GM18498 (cell line): ENCODE data around the gene UBE2E3.

Experiments
- ATAC-seq: cut with Tn5 transposase; IDR thresholded peaks from one replicate; pipeline ENCODE4 v1.9.1; 2021; ENCODE audit warnings: mild to moderate bottlenecking, moderate library complexity; ENCODE audit not compliant: unreplicated experiment

The UBE2E3 gene

DNA sequence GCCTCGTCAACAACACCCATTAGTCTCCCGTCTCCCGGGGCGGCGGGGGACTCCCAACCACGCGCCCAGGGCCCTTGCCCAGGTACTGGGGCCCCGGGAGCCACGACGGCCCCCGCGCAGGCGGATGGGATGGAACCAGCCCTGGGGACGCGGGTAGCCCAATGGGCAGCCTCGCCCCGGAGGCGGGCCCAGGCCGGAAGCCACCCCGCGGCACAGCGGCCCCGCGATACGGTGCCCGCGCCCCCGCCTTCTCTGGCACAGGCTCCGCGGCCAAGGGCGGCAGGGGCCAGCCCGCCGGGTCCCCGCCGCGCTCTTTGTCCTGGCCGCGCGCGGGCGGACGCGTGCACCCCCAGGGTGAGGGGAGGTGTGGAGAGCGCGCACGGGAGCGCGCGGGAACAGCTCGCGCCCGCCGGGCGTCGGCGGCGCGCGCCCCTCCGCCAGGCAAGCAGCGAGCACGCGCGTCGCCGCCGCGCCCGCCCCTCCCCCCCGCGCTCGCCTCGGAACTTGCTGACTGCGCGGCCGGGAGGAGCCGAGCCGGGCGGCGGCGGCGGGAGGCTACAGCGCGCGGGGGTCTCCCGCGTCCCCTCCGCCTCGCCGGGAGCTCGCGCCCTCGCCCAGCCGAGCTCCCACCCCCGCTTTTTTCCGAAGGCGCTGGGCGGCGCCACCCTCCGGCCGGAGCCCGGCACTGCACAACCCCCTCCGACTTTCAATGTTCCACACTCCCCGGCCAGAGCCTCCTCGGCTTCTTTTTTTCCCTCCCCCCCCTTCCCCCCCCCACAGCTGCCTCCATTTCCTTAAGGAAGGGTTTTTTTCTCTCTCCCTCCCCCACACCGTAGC, at the start of gene UBE2E3:
TSS of gene UBE2E3 (plus strand) at position 500 of the 837 bp plus-strand sequence. CDS start 1,438 bp downstream, outside the sequence.
- ATAC-seq, result peak; percentile 85

DNA sequence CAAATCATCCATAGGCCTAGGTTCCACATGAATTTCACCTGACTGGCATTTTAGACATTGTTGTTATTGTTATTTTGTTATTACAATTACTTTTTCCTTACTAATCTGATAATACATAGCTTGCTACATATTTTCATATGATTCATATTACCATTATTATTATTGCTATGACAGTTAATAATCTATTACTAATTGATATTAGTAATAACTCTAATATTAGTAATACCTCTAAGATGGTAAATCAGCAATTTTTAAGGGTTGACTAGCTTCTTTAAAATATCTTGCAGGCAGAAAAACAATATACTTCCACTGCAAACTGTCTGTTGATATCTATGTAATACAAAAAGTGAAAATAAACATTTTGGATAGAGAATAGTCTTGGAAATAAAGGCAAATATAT, 48.6 kb upstream of the UBE2E3 start:
- ATAC-seq, result no peak

DNA sequence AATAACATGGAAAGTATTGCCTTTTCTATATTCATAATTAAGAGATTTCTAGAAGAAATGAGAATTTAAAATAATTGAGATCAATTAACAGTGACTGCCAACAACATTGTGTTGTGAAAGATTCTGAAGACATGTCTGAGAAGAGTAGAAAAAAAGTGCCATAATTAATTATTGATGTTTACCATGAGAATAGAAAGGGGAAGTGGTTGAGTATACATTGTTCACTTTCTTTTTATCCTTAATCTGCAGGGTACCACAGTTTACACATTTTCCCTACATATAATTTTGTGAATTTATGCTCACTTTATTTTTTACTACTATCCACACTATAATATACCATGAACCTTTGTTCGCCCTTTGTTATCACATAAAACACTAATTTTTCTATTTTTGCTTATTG, 47.1 kb upstream of the UBE2E3 start:
- peak; percentile 69 for ATAC-seq

DNA sequence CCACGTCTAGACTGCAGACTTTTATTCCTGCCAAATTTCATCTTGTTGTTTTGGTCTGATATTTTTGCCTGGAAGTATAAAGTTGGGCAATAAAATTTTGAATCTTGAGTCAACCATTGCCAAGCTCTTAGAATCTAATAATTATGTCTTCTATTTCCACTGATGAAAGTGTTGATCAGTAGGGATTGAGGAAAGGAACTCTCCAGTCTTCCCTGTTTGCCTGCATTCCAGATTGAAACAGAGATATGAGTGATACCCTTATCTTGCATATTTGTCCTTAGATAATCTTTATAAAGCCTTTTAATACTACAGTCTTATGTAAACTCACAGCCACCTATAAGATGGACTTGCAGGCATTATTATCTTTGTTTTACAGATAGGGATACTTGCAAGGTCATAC, 45.5 kb upstream of the UBE2E3 start:
- no peak for ATAC-seq

DNA sequence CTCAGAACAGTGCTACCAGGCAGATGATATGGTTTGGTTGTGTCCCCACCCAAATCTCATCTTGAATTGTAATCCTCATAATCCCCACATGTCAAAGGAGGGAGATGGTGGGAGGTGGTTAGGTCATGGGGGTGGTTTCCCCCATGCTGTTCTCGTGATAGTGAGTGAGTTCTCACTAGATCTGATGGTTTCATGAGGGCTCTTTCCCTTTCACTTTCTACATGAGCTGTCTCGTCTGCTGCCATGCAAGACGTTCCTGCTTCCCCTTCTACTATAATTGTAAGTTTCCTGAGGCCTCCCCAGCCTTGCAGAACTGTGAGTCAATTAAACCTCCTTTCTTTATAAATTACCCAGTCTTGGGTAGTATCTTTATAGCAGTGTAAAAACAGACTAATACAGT, 42.9 kb upstream of the UBE2E3 start:
- peak; percentile 63 for ATAC-seq

DNA sequence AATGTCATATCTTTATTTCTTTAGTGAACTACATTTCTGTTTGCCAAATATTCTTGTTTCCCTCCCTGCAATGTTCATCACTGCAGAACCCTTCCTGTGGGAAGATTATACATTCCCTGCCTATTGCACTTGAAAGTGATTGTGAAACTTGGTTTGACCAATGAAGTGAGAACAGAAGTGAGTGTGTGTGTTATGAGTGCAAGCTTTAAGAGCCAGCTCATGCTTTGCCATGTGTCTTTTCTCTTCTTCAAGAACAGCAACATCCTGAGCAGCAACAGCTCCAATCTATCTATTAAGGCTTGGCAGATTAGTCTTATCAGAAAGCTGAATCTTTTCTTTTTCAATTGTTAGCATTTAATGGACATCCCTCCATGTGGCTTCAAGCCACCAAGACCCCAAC, 42.0 kb upstream of the UBE2E3 start:
- peak; percentile 60 for ATAC-seq

DNA sequence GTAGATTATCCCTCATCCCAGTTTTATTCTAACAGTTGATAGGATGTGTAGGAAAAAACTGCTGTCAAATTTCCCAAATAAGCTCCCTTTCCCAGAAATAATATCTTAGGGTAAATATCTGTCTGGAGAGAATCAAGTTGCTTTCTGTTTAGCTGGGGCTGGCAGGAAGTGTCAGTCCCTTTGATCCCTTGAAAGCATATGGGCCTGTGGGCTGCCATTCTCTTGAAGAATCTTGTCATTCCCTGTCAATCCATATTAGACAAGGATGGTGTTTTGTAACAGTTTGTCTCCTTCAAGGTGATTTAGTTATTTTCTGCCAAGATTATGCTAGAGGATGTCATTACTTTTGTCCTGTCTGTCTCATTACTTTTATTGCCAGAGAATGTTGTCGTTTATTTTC, 37.1 kb upstream of the UBE2E3 start:
- no peak for ATAC-seq

DNA sequence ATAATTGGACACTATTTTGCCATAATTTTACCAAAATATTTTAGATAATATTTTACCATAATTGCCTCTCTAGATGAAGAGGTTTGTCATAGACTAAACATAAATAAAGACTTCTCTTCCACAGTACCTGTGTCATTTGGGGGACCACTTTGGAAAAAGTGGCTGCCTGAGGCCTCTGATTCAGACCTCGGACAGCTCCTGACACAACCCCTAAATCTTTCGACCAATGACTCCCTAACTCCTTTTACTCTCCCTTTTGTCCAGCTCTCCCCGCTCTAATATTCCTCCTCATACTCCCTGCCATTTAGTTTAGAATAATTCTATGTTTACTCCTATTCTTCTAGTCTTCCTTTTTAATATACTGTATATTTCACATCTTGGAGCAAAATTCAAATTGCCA, 36.0 kb upstream of the UBE2E3 start:
- ATAC-seq, result no peak

DNA sequence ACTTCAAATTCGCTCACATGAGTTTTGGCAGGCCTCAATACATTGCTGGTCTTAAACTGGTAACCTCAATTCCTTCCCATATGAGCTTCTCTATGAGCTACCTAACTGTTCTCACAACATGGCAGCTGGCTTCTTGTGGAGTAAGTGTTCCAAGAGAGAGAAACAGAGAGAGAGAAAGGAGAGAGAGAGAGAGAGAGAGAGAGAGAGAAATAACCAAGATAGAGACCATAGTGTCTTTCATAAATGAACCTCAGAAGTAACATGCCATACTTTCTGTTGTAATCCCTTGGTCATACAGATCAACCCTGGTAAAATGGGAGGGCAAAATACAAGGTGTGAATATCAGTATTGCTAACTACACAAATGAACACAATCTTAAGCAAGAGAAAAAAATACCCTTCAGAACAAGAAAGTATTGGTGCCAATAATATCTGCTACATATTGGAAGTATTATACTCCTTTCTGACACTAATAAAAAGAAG, 33.2 kb upstream of the UBE2E3 start:
- no peak for ATAC-seq

DNA sequence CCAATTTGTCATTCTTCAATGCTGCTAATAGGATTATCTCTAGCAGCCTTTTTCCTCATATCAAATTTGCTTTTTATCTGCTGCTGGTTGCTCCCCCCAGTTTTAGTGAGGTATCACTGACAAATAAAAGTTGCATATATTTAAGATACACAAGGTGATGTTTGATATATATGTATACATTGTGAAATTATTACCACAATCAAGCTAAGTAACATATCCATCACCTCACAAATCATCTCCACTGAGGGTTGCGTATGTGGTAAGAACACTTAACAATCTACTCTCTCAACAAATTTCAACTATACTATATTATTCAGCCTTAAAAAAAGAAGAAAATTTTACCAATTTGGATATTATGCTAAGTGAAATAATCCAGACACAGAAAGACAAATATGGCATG, 30.5 kb upstream of the UBE2E3 start:
- no peak for ATAC-seq

DNA sequence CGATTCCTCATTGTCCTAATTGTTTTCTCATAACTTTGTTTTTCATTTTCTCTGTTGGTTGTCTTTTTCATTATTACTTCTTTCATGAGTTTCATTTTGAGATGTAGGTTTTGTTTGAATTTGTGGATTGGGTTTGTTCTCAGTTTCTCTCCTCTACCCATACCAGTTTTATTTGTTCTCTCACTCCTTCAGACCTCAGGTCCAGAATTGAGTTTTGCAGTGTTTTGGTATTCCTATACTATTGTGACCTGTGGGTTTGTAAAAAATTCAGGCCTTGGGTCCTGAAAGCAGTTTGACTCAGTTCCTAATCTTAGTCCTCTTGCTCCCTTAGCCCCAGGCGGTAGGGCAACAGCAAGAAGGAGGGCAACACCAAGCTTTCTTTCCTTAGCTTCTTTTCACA, 28.3 kb upstream of the UBE2E3 start:
- ATAC-seq, result peak; percentile 67

DNA sequence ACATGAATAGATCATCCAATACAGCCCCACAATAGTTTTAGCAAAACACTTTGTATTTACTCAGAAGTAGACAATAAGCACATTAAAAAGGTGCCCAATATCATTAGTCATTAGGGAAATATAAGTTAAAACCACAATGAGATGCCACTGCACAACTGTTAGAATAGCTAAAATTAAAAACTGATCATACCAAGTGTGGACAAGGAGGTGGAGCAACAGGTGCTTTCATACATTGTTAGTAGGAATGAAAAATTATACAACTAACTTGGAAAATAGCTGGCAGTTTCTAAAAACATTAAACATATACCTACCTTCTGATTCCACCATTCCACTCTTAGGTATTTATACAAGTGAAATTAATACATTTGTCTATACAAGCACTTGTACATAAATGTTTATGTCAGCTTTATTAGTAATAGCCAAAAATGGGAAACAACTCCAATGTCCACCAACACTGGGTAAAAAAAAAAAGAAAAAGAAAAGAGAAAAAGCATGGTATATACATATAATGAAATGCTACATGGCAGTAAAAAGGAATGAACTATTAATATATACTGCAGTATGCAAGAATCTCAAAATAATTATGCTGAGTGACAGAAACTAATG, 27.6 kb upstream of the UBE2E3 start:
- peak; percentile 13 for ATAC-seq

DNA sequence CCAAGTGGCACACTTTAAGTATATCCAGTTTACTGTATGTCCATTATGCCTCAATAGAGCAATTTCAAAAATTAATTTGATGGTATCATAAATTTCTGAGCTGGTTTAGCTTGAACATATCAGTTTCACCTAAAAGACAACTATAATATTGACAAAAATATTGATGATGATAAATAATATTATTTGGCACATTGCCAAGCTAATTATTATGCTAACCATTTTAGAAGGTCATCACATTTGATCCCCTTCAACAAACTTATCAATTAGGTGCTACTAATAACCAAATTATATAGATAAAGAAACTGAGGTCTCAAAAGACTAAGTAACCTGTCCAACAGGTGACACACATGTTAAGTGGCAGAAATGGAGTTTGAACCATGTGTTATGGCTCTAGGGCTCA, 26.9 kb upstream of the UBE2E3 start:
- no peak for ATAC-seq

DNA sequence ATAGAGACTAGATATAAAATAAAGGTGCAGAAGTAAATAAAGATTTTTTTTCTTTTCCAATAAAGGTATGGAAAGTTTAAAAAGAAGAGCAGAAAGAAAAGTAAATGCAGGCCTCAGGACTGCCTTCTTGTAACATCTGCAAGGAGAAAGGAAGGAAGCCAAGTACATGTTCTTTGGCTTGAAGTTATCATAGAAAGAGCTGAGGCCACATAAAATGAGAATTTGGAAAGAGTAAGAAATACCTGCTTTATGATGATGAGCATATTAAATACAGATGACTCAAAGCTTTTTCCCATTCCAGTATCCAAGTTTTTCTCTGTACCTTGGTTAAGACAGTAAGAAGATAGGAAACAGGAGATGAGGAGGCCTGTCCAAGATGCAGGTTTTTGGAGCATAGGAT, 25.3 kb upstream of the UBE2E3 start:
- ATAC-seq, result no peak

DNA sequence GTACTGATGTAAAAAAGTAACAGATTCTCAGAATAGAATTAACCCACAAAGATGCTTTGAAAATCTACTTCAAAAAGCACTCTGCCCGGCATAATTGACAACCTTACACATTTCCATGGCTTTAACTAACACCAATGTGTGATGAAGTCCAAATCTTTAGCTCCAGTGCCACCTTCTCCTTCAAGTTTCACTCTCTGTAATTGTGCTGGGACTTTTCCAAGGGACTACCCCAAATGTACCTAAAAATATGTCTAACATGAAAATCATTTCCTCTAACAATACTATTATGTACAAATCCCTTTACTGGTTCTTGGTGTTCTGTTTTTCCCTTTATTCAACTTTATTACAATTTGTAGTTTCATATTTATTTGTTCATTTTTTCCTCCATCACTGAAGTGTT, 20.6 kb upstream of the UBE2E3 start:
- no peak for ATAC-seq

DNA sequence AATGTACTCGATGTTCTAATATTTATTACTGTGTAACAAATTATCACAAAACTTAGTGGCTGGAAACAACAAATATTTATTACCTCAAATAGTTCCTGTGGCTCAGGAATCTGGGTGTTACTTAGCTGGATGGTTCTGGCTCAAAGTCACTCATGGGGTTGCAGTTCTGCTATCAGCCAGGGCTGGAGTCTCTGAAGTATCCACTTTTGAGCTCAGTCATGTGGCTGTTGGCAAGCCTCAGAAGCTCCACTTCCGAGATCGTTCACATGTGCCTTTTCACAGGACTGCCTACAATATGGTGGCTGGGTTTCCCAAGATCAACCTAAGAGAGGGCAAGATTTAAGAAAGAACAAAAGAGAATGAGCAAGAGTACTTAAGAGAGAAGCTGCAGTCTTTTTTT, 19.4 kb upstream of the UBE2E3 start:
- no peak for ATAC-seq

DNA sequence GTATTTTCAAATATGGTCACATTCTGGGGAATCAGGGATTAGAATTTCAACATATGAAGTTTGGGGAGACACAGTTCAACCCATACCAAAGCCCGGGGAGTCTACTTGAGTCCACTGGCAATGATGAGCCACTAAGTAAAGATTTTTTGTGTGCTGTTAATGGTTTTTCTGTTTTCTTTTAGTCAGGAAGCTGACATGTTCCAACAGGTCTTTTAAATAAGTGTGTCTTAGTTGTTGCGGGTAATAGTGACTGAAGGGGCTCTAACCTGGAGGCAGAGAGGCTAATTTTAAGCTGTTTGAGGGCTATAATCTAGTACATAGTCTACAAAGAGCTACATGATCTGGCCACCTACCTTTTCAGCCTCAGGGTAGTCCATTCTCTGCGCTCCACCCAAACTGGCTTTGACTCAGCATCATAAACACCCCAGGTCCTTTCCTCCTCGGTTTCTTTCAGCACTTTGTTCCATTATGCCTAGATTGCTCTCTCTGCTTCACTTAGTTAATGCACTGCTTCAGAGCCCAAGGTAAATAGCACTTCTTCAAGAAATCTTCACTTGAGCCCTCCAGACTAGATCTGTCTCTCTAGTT, 17.6 kb upstream of the UBE2E3 start:
- ATAC-seq, result no peak

DNA sequence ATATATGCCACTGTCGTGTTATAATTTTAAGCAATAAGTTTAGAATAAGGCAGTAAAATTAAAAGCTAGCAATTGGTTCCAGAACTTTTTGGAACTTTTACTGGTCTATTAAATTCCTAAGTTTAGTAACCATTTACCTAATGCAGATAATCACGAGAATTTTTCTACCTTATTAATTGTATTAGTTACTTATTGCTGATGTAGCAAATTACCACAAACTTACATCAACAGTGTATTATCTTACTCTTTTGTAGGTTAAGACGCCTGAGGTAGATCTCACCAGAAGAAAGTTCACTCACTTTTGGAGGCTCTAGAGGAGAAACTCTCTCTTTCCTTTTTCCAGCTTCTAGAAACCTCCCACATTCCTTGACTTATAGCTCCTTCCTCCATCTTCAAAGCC, 14.0 kb upstream of the UBE2E3 start:
- ATAC-seq, result no peak

DNA sequence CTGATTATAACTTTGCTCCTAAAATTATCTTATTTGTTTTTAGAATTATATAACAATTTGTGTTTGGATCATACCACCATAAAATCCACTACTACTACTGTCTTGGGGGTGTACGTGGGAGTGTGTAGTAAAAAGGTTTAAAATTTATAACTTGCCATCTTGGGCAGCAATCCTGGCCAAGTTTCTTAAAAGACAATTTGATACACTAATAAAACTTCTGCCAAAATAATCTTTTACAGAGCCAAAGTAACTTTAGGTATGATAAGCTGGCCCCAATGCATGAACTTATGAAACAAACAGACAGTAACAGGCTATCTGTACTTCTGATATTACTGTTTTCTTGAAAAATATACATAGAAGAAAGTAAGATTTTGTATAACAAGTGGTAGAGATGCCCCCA, 11.3 kb upstream of the UBE2E3 start:
- ATAC-seq, result no peak

DNA sequence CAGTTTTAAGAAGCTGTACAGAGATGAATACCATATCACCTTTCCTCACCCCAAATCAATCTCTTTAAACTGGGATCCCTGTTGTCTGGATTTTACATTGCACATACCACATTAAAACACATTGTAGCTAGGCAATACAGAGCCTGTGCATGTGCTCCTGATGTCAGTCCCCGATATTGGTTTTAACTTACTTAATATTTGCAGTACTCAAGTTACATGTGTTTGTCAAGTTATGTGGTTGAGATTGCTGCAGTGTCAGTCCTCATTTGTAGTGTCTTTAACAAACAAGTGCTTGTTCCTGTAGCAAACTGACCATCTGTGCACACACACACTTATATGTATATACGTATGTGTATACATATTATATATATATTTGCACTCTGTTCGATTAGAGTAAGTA, 10.4 kb upstream of the UBE2E3 start:
- ATAC-seq, result no peak

DNA sequence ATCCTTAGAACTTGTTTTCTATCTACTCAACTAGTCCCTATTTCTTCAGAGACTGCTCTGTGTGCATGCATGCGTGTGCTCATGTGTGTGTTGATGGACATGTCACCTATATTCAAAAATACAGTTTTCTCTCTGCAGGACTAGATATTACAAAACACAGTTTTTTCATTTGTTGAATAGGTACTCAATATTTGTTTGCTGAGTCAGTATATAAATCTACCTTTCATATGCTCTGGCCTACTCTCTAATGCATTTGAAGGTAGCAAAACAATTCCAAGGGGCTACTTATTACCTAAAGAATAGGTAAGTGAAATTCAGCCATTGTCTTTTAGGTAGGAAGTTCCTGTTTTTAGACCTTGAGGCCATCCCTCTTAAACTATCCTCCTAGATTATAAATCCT, 8.6 kb upstream of the UBE2E3 start:
- ATAC-seq, result no peak

DNA sequence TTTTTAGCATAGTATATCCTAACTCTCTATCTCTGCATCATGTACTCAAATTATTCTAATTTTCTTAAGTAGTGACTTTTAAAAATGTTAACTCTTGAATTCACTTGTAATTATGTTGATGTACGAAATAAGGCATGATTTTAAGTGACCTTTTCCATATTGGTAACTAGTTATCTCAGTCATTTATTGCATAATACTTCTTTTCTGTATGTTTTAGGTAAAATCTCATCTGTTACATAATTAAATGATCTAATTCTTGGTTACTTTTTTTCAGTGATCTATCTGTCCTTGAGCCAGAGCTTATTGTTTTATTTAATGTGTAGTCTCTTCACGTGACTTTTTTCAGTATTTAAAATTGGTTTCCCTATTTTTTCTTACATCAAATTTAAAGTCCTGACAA, 4.8 kb upstream of the UBE2E3 start:
- no peak for ATAC-seq
